ENCODE data around the gene CASKIN1.
"Not testable (repeated sequence)": the region's sequence is repeated elsewhere in the genome, so short reads cannot be mapped to it uniquely, and the experiment has no call there.

CASKIN1 gene

DNA sequence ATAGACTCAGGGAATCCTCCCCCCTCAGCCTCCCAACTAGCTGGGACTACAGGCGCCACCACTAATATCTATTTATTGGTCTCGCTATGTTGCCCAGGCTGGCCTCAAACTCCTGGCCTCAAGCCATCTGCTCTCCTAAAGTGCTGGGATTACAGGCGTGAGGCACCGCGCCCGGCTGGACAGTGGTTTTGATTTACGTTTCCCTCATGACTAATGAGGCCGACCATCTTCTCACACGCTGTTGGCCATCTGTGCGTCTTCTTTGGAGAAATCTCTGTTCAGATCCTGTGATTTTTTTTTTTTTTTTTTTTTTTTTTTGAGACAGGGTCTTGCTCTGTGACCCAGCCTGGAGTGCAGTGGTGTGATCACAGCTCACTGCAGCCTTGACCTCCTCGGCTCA, 67.2 kb downstream of the CASKIN1 start:
- not testable (repeated sequence) for DNase-seq

GRCh38 chr16:2127630-2128280, 68.7 kb downstream of the CASKIN1 start:
- DNase-seq = not testable (repeated sequence)
